Psoas muscle (tissue), 8 donors: Measurements from ENCODE around the gene SLAIN2. TPM values are rescaled to one million over a fixed set of nuclear protein-coding genes. Genes with fewer than 3 reads are reported as not detected.

Experiments used
- ATAC-seq, 4 donors: fragments of 200-7000 bp; cut with Tn5 transposase; one replicate each; pipeline ENCODE4 v1.9.1; 2020; ENCODE audit warnings: moderate library complexity in 3 of 4, mild to moderate bottlenecking in 2 of 4
- DNase-seq, 2 donors: peaks; one replicate each; pipeline ENCODE4 v3.0.0-alpha.2; 2020
- H3K27ac ChIP-seq: fragments of 200-600 bp; one replicate; pipeline ENCODE4 v1.8.0; 2022
- H3K27me3 ChIP-seq, 3 donors: fragments of 200-600 bp in 1 of 3; one replicate each; pipeline versions ENCODE4 v1.6.1 to v1.8.0; 2013 to 2022; ENCODE audit warnings: low read length in 2 of 3, mild to moderate bottlenecking in 2 of 3, moderate library complexity in 1 of 3; ENCODE audit not compliant: insufficient read depth in 3 of 3
- H3K36me3 ChIP-seq, 2 donors: fragments of 200-600 bp in 1 of 2; one replicate each; pipeline versions ENCODE4 v1.6.1 to v1.8.0; 2013 to 2022; ENCODE audit warnings: low read depth in 1 of 2, mild to moderate bottlenecking in 1 of 2, moderate library complexity in 1 of 2; ENCODE audit not compliant: insufficient read depth in 1 of 2
- H3K4me1 ChIP-seq: fragments of 200-600 bp; one replicate; pipeline ENCODE4 v1.8.0; 2022
- H3K4me3 ChIP-seq: fragments of 200-600 bp; one replicate; pipeline ENCODE4 v1.8.0; 2022; ENCODE audit warnings: mild to moderate bottlenecking
- H3K9me3 ChIP-seq: fragments of 200-600 bp; one replicate; pipeline ENCODE4 v1.8.0; 2022
- WGBS, 3 donors: extraction: QIAGEN DNeasy Blood & Tissue Kit; methylation state at CpG; one replicate each; pipeline versions ENCODE4 v1.1.6 to v1.1.7; 2013; 5-methylcytosine and 5-hydroxymethylcytosine counted together
- intact Hi-C, 2 donors: fragments of 100-400 bp; cut with DNase I; formaldehyde crosslinking; loops; one replicate each; pipeline versions ENCODE4 v1.11.0 to v1.14.2; 2022
- polyA plus RNA-seq, 3 donors: library from polyadenylated mRNA; stranded (reverse); fragments of 200-250 nt; gene quantifications; one replicate each; pipeline ENCODE4 v1.2.3, GENCODE V29; 2013
- total RNA-seq, 4 donors: library from RNA; stranded (reverse); fragmentation: NEBNext Ultra II Directional in 2 of 4; extraction: Animal tissue kit (Norgen Biotek cat#: 25700) in 2 of 4; gene quantifications; one replicate each; pipeline versions ENCODE4 v1.2.1 to v1.2.4, GENCODE V29; 2021 to 2023
- TF ChIP-seq, protein P1 (sequence below): fragments of 200-600 bp; IDR thresholded peaks from one replicate; pipeline ENCODE4 v1.8.0; 2022; ENCODE audit warnings: antibody characterized with exemption
- donor health status: healthy with polysubstance abuse.
- donor health status: DM: no; HTN: no; CAD: no; lungs with moderate emphysema.
- donor health status: Bipolar disorder and iron deficiency.
- donor health status: healthy.
- donor health status: DM: yes; HTN: yes; CAD: no.
- donor health status: DM: no; HTN: no; CAD: no.
- donor health status: DM: no; HTN: no; CAD: no.
- donor health status: DM: yes; HTN: yes; CAD: no.

Gene SLAIN2
- total and polyA plus RNA-seq, 7 donors: 69.5 to 204 (median 180) TPM

- Histone ChIP-seq H3K4me3 (no peak overlapping the region), H3K4me1 (peaks cover 37% of the 10 kb centered on the region), H3K27ac (no peak overlapping the region), H3K27me3 (no peaks in the 10 kb centered on the region), H3K9me3 (no peaks in the 10 kb centered on the region), H3K36me3 (no peaks in the 10 kb centered on the region)
- WGBS, 3 donors: 43 to 55% (median 46%) methylated on average over 2 of the region's 2 CpGs
- TF ChIP-seq, protein P1, sequence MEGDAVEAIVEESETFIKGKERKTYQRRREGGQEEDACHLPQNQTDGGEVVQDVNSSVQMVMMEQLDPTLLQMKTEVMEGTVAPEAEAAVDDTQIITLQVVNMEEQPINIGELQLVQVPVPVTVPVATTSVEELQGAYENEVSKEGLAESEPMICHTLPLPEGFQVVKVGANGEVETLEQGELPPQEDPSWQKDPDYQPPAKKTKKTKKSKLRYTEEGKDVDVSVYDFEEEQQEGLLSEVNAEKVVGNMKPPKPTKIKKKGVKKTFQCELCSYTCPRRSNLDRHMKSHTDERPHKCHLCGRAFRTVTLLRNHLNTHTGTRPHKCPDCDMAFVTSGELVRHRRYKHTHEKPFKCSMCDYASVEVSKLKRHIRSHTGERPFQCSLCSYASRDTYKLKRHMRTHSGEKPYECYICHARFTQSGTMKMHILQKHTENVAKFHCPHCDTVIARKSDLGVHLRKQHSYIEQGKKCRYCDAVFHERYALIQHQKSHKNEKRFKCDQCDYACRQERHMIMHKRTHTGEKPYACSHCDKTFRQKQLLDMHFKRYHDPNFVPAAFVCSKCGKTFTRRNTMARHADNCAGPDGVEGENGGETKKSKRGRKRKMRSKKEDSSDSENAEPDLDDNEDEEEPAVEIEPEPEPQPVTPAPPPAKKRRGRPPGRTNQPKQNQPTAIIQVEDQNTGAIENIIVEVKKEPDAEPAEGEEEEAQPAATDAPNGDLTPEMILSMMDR: no peak
- ATAC-seq: peak in 1 of 4 donors; percentile 42
- intact Hi-C loops: no loop called here
- DNase-seq: no peak
These were observed 25.7 kb downstream of the SLAIN2 start for GRCh38 chr4:48367016-48367415.

DNA sequence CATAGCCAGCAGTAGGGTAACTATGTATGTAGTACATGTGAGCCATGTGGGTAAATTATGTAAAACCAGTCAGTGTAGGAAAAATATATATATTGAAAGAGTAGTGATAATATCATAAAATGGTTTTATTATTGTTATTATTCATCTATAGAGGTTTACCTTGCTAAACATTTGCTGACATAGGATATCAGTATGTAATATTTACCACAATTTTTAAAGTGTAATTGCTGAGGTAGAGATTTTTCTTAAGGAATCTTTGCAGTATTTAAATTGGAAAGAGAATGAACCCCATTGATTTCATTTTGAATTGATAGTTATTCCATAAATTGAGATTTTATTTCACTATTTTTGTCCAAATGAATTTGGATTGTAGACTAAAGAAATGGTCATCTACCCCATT lies 27.1 kb downstream of the SLAIN2 start:
- no peak overlapping the region for H3K4me3 ChIP-seq
- no peak overlapping the region for H3K27ac ChIP-seq
- no peaks in the 10 kb centered on the region for H3K9me3 ChIP-seq
- intact Hi-C loops: no loop called here
- TF ChIP-seq, protein P1: no peak
- H3K36me3 ChIP-seq: no peaks in the 10 kb centered on the region
- H3K27me3 ChIP-seq: no peaks in the 10 kb centered on the region
- peaks cover 37% of the 10 kb centered on the region for H3K4me1 ChIP-seq
- DNase-seq: no peak
- ATAC-seq: no peak

DNA sequence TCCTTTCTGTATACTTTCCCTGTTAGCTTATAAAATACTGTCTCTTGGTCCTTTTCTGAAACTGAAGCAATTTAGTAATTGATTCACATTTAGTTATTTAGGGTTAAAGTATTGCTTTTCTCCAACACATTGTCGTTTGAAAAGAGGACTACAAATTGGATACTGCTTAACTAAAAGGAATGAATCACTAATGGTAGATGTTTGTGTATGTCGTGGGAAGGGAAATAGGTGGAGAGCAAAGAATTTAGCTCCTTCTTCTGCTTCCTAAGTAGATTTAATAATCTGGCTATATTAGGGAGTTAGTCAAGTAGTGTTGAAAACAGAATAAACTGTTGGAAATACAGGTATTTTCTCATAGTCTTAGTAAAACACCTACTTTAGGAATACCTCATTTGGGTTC lies 27.9 kb downstream of the SLAIN2 start:
- H3K27ac ChIP-seq: no peak overlapping the region
- H3K4me1 ChIP-seq: peaks cover 37% of the 10 kb centered on the region
- no peaks in the 10 kb centered on the region for H3K36me3 ChIP-seq
- TF ChIP-seq, protein P1: no peak
- intact Hi-C loops: no loop called here
- H3K9me3 ChIP-seq: no peaks in the 10 kb centered on the region
- no peaks in the 10 kb centered on the region for H3K27me3 ChIP-seq
- ATAC-seq (no peak), DNase-seq (no peak)
- 36 to 58% (median 41%) methylated on average over 2 of the region's 2 CpGs for WGBS, 3 donors
- no peak overlapping the region for H3K4me3 ChIP-seq

GRCh38 chr4:48369771-48370170 lies 28.4 kb downstream of the SLAIN2 start:
- no peak overlapping the region for H3K4me3 ChIP-seq
- ATAC-seq: no peak
- 88 to 93% (median 91%) methylated on average over 2 of the region's 2 CpGs for WGBS, 3 donors
- no peaks in the 10 kb centered on the region for H3K36me3 ChIP-seq
- no peaks in the 10 kb centered on the region for H3K27me3 ChIP-seq
- no peaks in the 10 kb centered on the region for H3K9me3 ChIP-seq
- no peak for DNase-seq
- H3K27ac ChIP-seq: no peak overlapping the region
- TF ChIP-seq, protein P1: no peak
- peaks cover 37% of the 10 kb centered on the region for H3K4me1 ChIP-seq
- intact Hi-C loops: no loop called here
